H7 (cell line): Measurements from ENCODE around the gene LRRC46. TPM values are rescaled to one million over a fixed set of nuclear protein-coding genes. Genes with fewer than 3 reads are reported as not detected.

ENCODE experiments used
- DNase-seq: peaks from one replicate; pipeline ENCODE4 v3.0.0; 2012
- H3K27me3 ChIP-seq: 2 replicates; pipeline ENCODE4 v1.6.0; 2011; ENCODE audit warnings: mild to moderate bottlenecking, low read length; ENCODE audit not compliant: control insufficient read depth, insufficient read depth
- H3K36me3 ChIP-seq: replicated peaks from 2 replicates; pipeline ENCODE4 v1.5.1; 2011; ENCODE audit warnings: low read length; ENCODE audit not compliant: control insufficient read depth, insufficient read depth
- H3K4me3 ChIP-seq: 2 replicates; pipeline ENCODE4 v1.5.1; 2011; ENCODE audit warnings: low read depth, mild to moderate bottlenecking, control low read depth, low read length, moderate library complexity; ENCODE audit not compliant: insufficient read depth
- total RNA-seq: library from RNA; depleted of rRNA; stranded (reverse); fragments of >200 nt; shearing (Covaris generic); gene quantifications from 2 replicates; pipeline ENCODE4 v1.2.3, GENCODE V29; 2014

Gene LRRC46
- total RNA-seq, 1 experiment from 2014 or later: 0.21 TPM

GRCh38 chr17:47815106-47815918 is 16.2 kb upstream of the LRRC46 start:
- H3K27me3 ChIP-seq: no peaks in the 10 kb centered on the region
- no peak overlapping the region for H3K4me3 ChIP-seq
- H3K36me3 ChIP-seq: peaks cover 2% of the 10 kb centered on the region
- no peak for DNase-seq

- no peak for DNase-seq
- H3K36me3 ChIP-seq: peaks cover 2% of the 10 kb centered on the region
- no peaks in the 10 kb centered on the region for H3K27me3 ChIP-seq
- no peak overlapping the region for H3K4me3 ChIP-seq
These were observed 15.2 kb upstream of the LRRC46 start for GRCh38 chr17:47816111-47816735.

- H3K36me3 ChIP-seq: peaks cover 2% of the 10 kb centered on the region
These were observed 14.5 kb upstream of the LRRC46 start for GRCh38 chr17:47816947-47817346.

GRCh38 chr17:47818002-47818695 is 13.3 kb upstream of the LRRC46 start:
- Histone ChIP-seq H3K4me3 (no peak overlapping the region), H3K27me3 (no peaks in the 10 kb centered on the region), H3K36me3 (peaks cover 2% of the 10 kb centered on the region)
- DNase-seq: no peak

More at GRCh38 chr17:47816947-47817346, 14.5 kb upstream of the LRRC46 start:
- DNase-seq: no peak
- Histone ChIP-seq H3K4me3 (no peak overlapping the region), H3K27me3 (no peaks in the 10 kb centered on the region)

- Histone ChIP-seq H3K36me3 (peaks cover 10% of the 10 kb centered on the region), H3K27me3 (no peaks in the 10 kb centered on the region), H3K4me3 (no peak overlapping the region)
- DNase-seq: no peak
These were observed 12.0 kb upstream of the LRRC46 start for GRCh38 chr17:47819475-47819874.

GRCh38 chr17:47820033-47820789 is 11.3 kb upstream of the LRRC46 start:
- Histone ChIP-seq H3K27me3 (no peaks in the 10 kb centered on the region), H3K36me3 (peaks cover 10% of the 10 kb centered on the region), H3K4me3 (no peak overlapping the region)
- DNase-seq: no peak

GRCh38 chr17:47821031-47821423 is 10.4 kb upstream of the LRRC46 start:
- Histone ChIP-seq H3K4me3 (peak overlapping the region; percentile 67), H3K27me3 (no peaks in the 10 kb centered on the region), H3K36me3 (peaks cover 9% of the 10 kb centered on the region)
- DNase-seq: peak; percentile 66

- Histone ChIP-seq H3K27me3 (no peaks in the 10 kb centered on the region), H3K36me3 (peaks cover 10% of the 10 kb centered on the region), H3K4me3 (peak within 1 kb of the TSS; percentile 67)
- peak; percentile 95 for DNase-seq
These were observed 9.8 kb upstream of the LRRC46 start, which contains the start of gene OSBPL7 for GRCh38 chr17:47821424-47822391. OSBPL7 (minus strand) TSS chr17:47821794; CDS start chr17:47820278, 1,516 bp downstream.

- H3K4me3 ChIP-seq: no peak overlapping the region
- no peaks in the 10 kb centered on the region for H3K27me3 ChIP-seq
- DNase-seq: no peak
- H3K36me3 ChIP-seq: peaks cover 15% of the 10 kb centered on the region
These were observed 8.7 kb upstream of the LRRC46 start for GRCh38 chr17:47822785-47823184.

GRCh38 chr17:47823519-47823918 is 8.0 kb upstream of the LRRC46 start:
- no peak for DNase-seq
- peaks cover 19% of the 10 kb centered on the region for H3K36me3 ChIP-seq
- H3K27me3 ChIP-seq: no peaks in the 10 kb centered on the region
- no peak overlapping the region for H3K4me3 ChIP-seq

GRCh38 chr17:47829870-47830269 is 1.6 kb upstream of the LRRC46 start:
- Histone ChIP-seq H3K27me3 (no peaks in the 10 kb centered on the region), H3K4me3 (no peak overlapping the region), H3K36me3 (peaks cover 10% of the 10 kb centered on the region)
- DNase-seq: no peak

GRCh38 chr17:47830396-47831002 is 971 bp upstream of the LRRC46 start:
- no peaks in the 10 kb centered on the region for H3K27me3 ChIP-seq
- peaks cover 10% of the 10 kb centered on the region for H3K36me3 ChIP-seq
- peak overlapping the region; percentile 70 for H3K4me3 ChIP-seq
- DNase-seq: no peak

- DNase-seq: no peak
- H3K4me3 ChIP-seq: no peak overlapping the region
- no peaks in the 10 kb centered on the region for H3K27me3 ChIP-seq
- peaks cover 12% of the 10 kb centered on the region for H3K36me3 ChIP-seq
These were observed 461 bp downstream of the LRRC46 start for GRCh38 chr17:47831934-47832327.
